Ammon's horn (tissue), 1 donor: ENCODE results near the gene MRPL19.
A peak's percentile ranks its signal among the peaks of the same experiment; 100 is the strongest.

Experiments used
- DNase-seq: peaks from one replicate; pipeline ENCODE4 v3.0.0-alpha.2; 2016; ENCODE audit warnings: low spot score

The MRPL19 gene

GRCh38 chr2:75646583-75647425 lies at the start of gene MRPL19:
Gene MRPL19 (plus strand): TSS chr2:75646783. CDS start chr2:75646808, 25 bp downstream.
- peak; percentile 97 for DNase-seq

GRCh38 chr2:75596784-75597183 lies 49.8 kb upstream of the MRPL19 start:
- DNase-seq = no peak

- DNase-seq = no peak
These were observed 48.6 kb upstream of the MRPL19 start for GRCh38 chr2:75597949-75598348.

- no peak for DNase-seq
These were observed 47.9 kb upstream of the MRPL19 start for GRCh38 chr2:75598589-75599155.

- no peak for DNase-seq
These were observed 46.0 kb upstream of the MRPL19 start for GRCh38 chr2:75600461-75601011.

GRCh38 chr2:75602724-75603342 lies 43.8 kb upstream of the MRPL19 start:
- DNase-seq = no peak

- DNase-seq = no peak
These were observed 43.1 kb upstream of the MRPL19 start for GRCh38 chr2:75603477-75603876.

- DNase-seq = no peak
These were observed 42.1 kb upstream of the MRPL19 start for GRCh38 chr2:75604484-75604883.

GRCh38 chr2:75605770-75606529 lies 40.6 kb upstream of the MRPL19 start:
- peak; percentile 53 for DNase-seq

- no peak for DNase-seq
These were observed 39.7 kb upstream of the MRPL19 start for GRCh38 chr2:75606761-75607399.

- DNase-seq = no peak
These were observed 39.2 kb upstream of the MRPL19 start for GRCh38 chr2:75607400-75607798.

GRCh38 chr2:75607988-75608683 lies 38.4 kb upstream of the MRPL19 start:
- peak; percentile 39 for DNase-seq

- DNase-seq = peak; percentile 72
These were observed 37.8 kb upstream of the MRPL19 start for GRCh38 chr2:75608684-75609333.

- no peak for DNase-seq
These were observed 37.3 kb upstream of the MRPL19 start for GRCh38 chr2:75609334-75609689.

- DNase-seq = no peak
These were observed 36.6 kb upstream of the MRPL19 start for GRCh38 chr2:75609937-75610508.

- DNase-seq = no peak
These were observed 35.9 kb upstream of the MRPL19 start for GRCh38 chr2:75610671-75611070.

- no peak for DNase-seq
These were observed 34.3 kb upstream of the MRPL19 start for GRCh38 chr2:75612108-75612861.

- no peak for DNase-seq
These were observed 33.7 kb upstream of the MRPL19 start for GRCh38 chr2:75612862-75613243.

- DNase-seq = no peak
These were observed 32.4 kb upstream of the MRPL19 start for GRCh38 chr2:75614162-75614651.
